ENCODE results near the gene TCEANC2.

- no peak for TF ChIP-seq CTCF (IDR thresholded peaks at IDR 0.05; ENCODE audit: low read depth, low read length)
- TF ChIP-seq EZH2phosphoT487 (IDR thresholded peaks at IDR 0.05; ENCODE audit: low read depth) = no peak
These were observed 50.0 kb downstream of the TCEANC2 start for GRCh38 chr1:54103414-54103813.
